Esophagus muscularis mucosa (tissue), 3 donors: ENCODE results near the gene MB.

Experiments used
- POLR2A ChIP-seq: fragments of 450-650 bp; IDR thresholded peaks from one replicate; pipeline ENCODE4 v1.6.1; 2017; ENCODE audit warnings: antibody characterized with exemption, moderate library complexity, mild to moderate bottlenecking, low read depth
- POLR2AphosphoS5 ChIP-seq, 2 donors: sonication (generic); formaldehyde crosslinking; IDR thresholded peaks; one replicate each; pipeline ENCODE4 v1.6.1; 2017; ENCODE audit warnings: antibody characterized with exemption in 2 of 2
- TF ChIP-seq, protein P1 (sequence below), 3 experiments: fragments of 200-600 bp in 2 of 3; fragments of 450-650 bp in 1 of 3; sonication (generic) in 2 of 3; IDR thresholded peaks; one replicate each; pipeline ENCODE4 v1.5.1; 2017 to 2019; ENCODE audit warnings: antibody characterized with exemption in 3 of 3, mild to moderate bottlenecking in 2 of 3, moderate library complexity in 1 of 3

DNA sequence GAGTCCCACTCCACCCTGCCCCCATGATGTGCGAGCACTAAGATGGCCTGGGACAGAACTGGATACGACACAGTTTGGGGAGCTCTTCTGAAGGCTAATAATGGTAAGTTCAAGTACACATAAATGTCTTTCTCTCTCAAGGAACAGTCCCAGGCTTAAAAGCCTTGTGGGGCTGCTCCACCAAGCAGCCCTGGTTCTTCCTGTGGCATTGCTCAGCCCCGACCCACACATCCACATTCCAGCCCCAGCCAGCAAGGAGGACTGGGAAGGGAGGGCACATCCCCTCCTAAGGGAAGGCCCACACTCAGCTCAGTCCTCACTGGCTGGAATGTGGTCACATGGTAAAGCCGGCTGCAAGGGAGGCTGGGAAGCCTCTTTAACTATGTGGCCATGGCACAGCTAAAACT lies 13.3 kb upstream of the MB start:
- TF ChIP-seq POLR2A: no peak
- TF ChIP-seq, protein P1, sequence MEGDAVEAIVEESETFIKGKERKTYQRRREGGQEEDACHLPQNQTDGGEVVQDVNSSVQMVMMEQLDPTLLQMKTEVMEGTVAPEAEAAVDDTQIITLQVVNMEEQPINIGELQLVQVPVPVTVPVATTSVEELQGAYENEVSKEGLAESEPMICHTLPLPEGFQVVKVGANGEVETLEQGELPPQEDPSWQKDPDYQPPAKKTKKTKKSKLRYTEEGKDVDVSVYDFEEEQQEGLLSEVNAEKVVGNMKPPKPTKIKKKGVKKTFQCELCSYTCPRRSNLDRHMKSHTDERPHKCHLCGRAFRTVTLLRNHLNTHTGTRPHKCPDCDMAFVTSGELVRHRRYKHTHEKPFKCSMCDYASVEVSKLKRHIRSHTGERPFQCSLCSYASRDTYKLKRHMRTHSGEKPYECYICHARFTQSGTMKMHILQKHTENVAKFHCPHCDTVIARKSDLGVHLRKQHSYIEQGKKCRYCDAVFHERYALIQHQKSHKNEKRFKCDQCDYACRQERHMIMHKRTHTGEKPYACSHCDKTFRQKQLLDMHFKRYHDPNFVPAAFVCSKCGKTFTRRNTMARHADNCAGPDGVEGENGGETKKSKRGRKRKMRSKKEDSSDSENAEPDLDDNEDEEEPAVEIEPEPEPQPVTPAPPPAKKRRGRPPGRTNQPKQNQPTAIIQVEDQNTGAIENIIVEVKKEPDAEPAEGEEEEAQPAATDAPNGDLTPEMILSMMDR (IDR thresholded peaks at IDR 0.05): no peak
- TF ChIP-seq POLR2AphosphoS5 (IDR thresholded peaks at IDR 0.05): no peak
